Astrocyte (in vitro differentiated cells and primary cell): Measurements from ENCODE around the gene LYST. TPM values are rescaled to one million over a fixed set of nuclear protein-coding genes. Genes with fewer than 3 reads are reported as not detected.
A peak's percentile ranks its signal among the peaks of the same experiment; 100 is the strongest.

Experiments
- DNase-seq: peaks from one replicate; pipeline ENCODE4 v3.0.0-alpha.2; 2010; ENCODE audit warnings: low read depth
- FAIRE-seq: peaks from 2 replicates; lab custom pipeline; 2011; peaks lifted over from hg19 to GRCh38; lab: Jason Lieb, UNC
- H2AFZ ChIP-seq: 2 replicates; pipeline ENCODE4 v1.6.0; 2012; ENCODE audit warnings: low read depth, low read length, inconsistent platforms
- H3K27ac ChIP-seq: 2 replicates; pipeline ENCODE4 v1.5.1; 2011; ENCODE audit warnings: low read depth, low read length, inconsistent platforms
- H3K27me3 ChIP-seq: 2 replicates; pipeline ENCODE4 v1.6.0; 2011; ENCODE audit warnings: low read length, inconsistent platforms; ENCODE audit not compliant: insufficient read depth
- H3K36me3 ChIP-seq: 2 replicates; pipeline ENCODE4 v1.5.1; 2011; ENCODE audit warnings: low read length, inconsistent platforms; ENCODE audit not compliant: insufficient read depth
- H3K4me1 ChIP-seq: 2 replicates; pipeline ENCODE4 v1.5.1; 2011; ENCODE audit warnings: low read length, inconsistent platforms; ENCODE audit not compliant: insufficient read depth
- H3K4me2 ChIP-seq: 2 replicates; pipeline ENCODE4 v1.6.0; 2012; ENCODE audit warnings: low read length, inconsistent platforms
- H3K4me3 ChIP-seq: 2 replicates; pipeline ENCODE4 v1.5.1; 2011; ENCODE audit warnings: low read depth, mild to moderate bottlenecking, low read length, inconsistent platforms; ENCODE audit not compliant: insufficient read depth
- H3K79me2 ChIP-seq: 2 replicates; pipeline ENCODE4 v1.6.0; 2012; ENCODE audit warnings: mild to moderate bottlenecking, low read length, inconsistent platforms; ENCODE audit not compliant: insufficient read depth
- H3K9ac ChIP-seq: 2 replicates; pipeline ENCODE4 v1.6.0; 2012; ENCODE audit warnings: mild to moderate bottlenecking, low read length, inconsistent platforms
- H3K9me3 ChIP-seq: 2 replicates; pipeline ENCODE4 v1.5.1; 2012; ENCODE audit warnings: low read depth, mild to moderate bottlenecking, low read length, inconsistent platforms; ENCODE audit not compliant: insufficient read depth
- H4K20me1 ChIP-seq: 2 replicates; pipeline ENCODE4 v1.6.0; 2012; ENCODE audit warnings: low read length, inconsistent platforms; ENCODE audit not compliant: insufficient read depth
- H3K27ac Mint-ChIP-seq: one replicate; pipeline ENCODE4 v1.8.0; 2021; ENCODE audit warnings: mild to moderate bottlenecking, mixed read lengths; ENCODE audit not compliant: unreplicated experiment
- H3K27me3 Mint-ChIP-seq: one replicate; pipeline ENCODE4 v1.8.0; 2021; ENCODE audit warnings: low read depth, mixed read lengths; ENCODE audit not compliant: unreplicated experiment
- H3K36me3 Mint-ChIP-seq: one replicate; pipeline ENCODE4 v1.8.0; 2021; ENCODE audit warnings: low read depth, mixed read lengths; ENCODE audit not compliant: unreplicated experiment
- H3K4me1 Mint-ChIP-seq: one replicate; pipeline ENCODE4 v1.8.0; 2021; ENCODE audit warnings: low read depth, mixed read lengths; ENCODE audit not compliant: unreplicated experiment
- H3K4me3 Mint-ChIP-seq: one replicate; pipeline ENCODE4 v1.8.0; 2021; ENCODE audit warnings: mild to moderate bottlenecking, moderate library complexity, mixed read lengths; ENCODE audit not compliant: unreplicated experiment
- H3K9me3 Mint-ChIP-seq: one replicate; pipeline ENCODE4 v1.8.0; 2021; ENCODE audit warnings: mild to moderate bottlenecking, mixed read lengths; ENCODE audit not compliant: unreplicated experiment
- CTCF ChIP-seq: IDR thresholded peaks from 2 replicates; pipeline ENCODE4 v1.5.1; 2011; ENCODE audit warnings: low read depth, mild to moderate bottlenecking, inconsistent platforms, low read length, moderate library complexity; ENCODE audit not compliant: insufficient read depth
- EZH2 ChIP-seq: IDR thresholded peaks from 2 replicates; pipeline ENCODE4 v1.6.1; 2012; ENCODE audit warnings: mild to moderate bottlenecking, low read length, inconsistent platforms; ENCODE audit not compliant: insufficient read depth
- total RNA-seq: library from RNA; stranded (reverse); gene quantifications from 2 replicates; pipeline ENCODE4 v1.2.1, GENCODE V29; 2021

Gene LYST
- total RNA-seq, 1 donor from 2014 or later: 15.7 TPM

- H3K9ac ChIP-seq: no peak overlapping the region
- no peaks in the 10 kb centered on the region for H3K36me3 Mint-ChIP-seq
- peak overlapping the region; percentile 20 for H2AFZ ChIP-seq
- H3K27ac ChIP-seq: no peak overlapping the region
- H3K4me3 Mint-ChIP-seq: no peak overlapping the region
- peaks cover 22% of the 10 kb centered on the region for H3K4me1 ChIP-seq
- H3K4me3 ChIP-seq: no peak overlapping the region
- no peaks in the 10 kb centered on the region for H3K9me3 ChIP-seq
- peaks cover 19% of the 10 kb centered on the region for H3K4me1 Mint-ChIP-seq
- H3K27me3 ChIP-seq: no peaks in the 10 kb centered on the region
- no peaks in the 10 kb centered on the region for H3K27me3 Mint-ChIP-seq
- DNase-seq (peak; percentile 83), FAIRE-seq (no peak)
- TF ChIP-seq EZH2: no peak
- no peaks in the 10 kb centered on the region for H3K79me2 ChIP-seq
- H3K4me2 ChIP-seq: peak overlapping the region; percentile 55
- peak overlapping the region; percentile 13 for H3K27ac Mint-ChIP-seq
- no peaks in the 10 kb centered on the region for H3K36me3 ChIP-seq
- no peaks in the 10 kb centered on the region for H4K20me1 ChIP-seq
- no peaks in the 10 kb centered on the region for H3K9me3 Mint-ChIP-seq
Measured at GRCh38 chr1:235902677-235903542, 36.2 kb upstream of the LYST start.

- Mint-ChIP-seq H3K27me3 (no peaks in the 10 kb centered on the region), H3K4me1 (peaks cover 19% of the 10 kb centered on the region), H3K4me3 (no peak overlapping the region), H3K9me3 (no peaks in the 10 kb centered on the region), H3K27ac (no peak overlapping the region), H3K36me3 (no peaks in the 10 kb centered on the region)
- Histone ChIP-seq H4K20me1 (no peaks in the 10 kb centered on the region), H3K79me2 (no peaks in the 10 kb centered on the region), H3K4me1 (peaks cover 22% of the 10 kb centered on the region), H3K9me3 (no peaks in the 10 kb centered on the region), H3K4me3 (no peak overlapping the region), H3K27ac (peak overlapping the region; percentile 34), H2AFZ (no peak overlapping the region), H3K36me3 (no peaks in the 10 kb centered on the region), H3K27me3 (no peaks in the 10 kb centered on the region), H3K9ac (no peak overlapping the region), H3K4me2 (peak overlapping the region; percentile 34)
- FAIRE-seq: no peak
- peak; percentile 88 for DNase-seq
- no peak for TF ChIP-seq CTCF
- no peak for TF ChIP-seq EZH2
Measured at GRCh38 chr1:235901461-235901860, 34.8 kb upstream of the LYST start.

GRCh38 chr1:235898126-235898525 is 31.4 kb upstream of the LYST start:
- no peaks in the 10 kb centered on the region for H3K27me3 Mint-ChIP-seq
- H3K79me2 ChIP-seq: no peaks in the 10 kb centered on the region
- H3K27ac ChIP-seq: no peak overlapping the region
- H3K36me3 ChIP-seq: no peaks in the 10 kb centered on the region
- TF ChIP-seq EZH2 (no peak), CTCF (no peak)
- peak; percentile 50 for DNase-seq
- no peak overlapping the region for H3K4me3 Mint-ChIP-seq
- H3K4me1 ChIP-seq: peaks cover 19% of the 10 kb centered on the region
- no peaks in the 10 kb centered on the region for H3K9me3 Mint-ChIP-seq
- FAIRE-seq: no peak
- peaks cover 18% of the 10 kb centered on the region for H3K4me1 Mint-ChIP-seq
- H3K36me3 Mint-ChIP-seq: no peaks in the 10 kb centered on the region
- no peaks in the 10 kb centered on the region for H3K27me3 ChIP-seq
- no peak overlapping the region for H3K4me2 ChIP-seq
- H3K9me3 ChIP-seq: no peaks in the 10 kb centered on the region
- H2AFZ ChIP-seq: no peak overlapping the region
- no peak overlapping the region for H3K4me3 ChIP-seq
- no peaks in the 10 kb centered on the region for H4K20me1 ChIP-seq
- no peak overlapping the region for H3K9ac ChIP-seq
- H3K27ac Mint-ChIP-seq: no peak overlapping the region
